ENCODE measurements around the gene MIPOL1. TPM values are rescaled to one million over a fixed set of nuclear protein-coding genes. Genes with fewer than 3 reads are reported as not detected.

The MIPOL1 gene
- total RNA-seq, 4 donors from 2014 or later, result 4.8 to 21.5 (median 11.8) TPM

- in situ Hi-C loops (cut with MboI; ENCODE audit: low pct_ligation_motif_present in 1 of 4, low pct_unique_long_range_greater_than_20kb in 1 of 4, low sequenced_read_pairs in 3 of 4), result loop anchor here in 2 of 4 donors (10.0 to 25.0 kb wide), 2 partner anchors 305 to 312 kb away; no protein-coding TSS in a partner anchor
- 21 to 24% methylated on average over 3 of the region's 3 CpGs for WGBS, 2 donors (ENCODE audit: low coverage in 1 of 2)
- Histone ChIP-seq H3K9me3 (no peaks in the 10 kb centered on the region), H3K4me1 (peaks cover 0 to 13% (median 7%) of the 10 kb centered on the region in 4 donors), H3K27me3 (no peaks in the 10 kb centered on the region), H3K27ac (peak overlapping the region; percentile 59 to 81 (median 73)), H3K4me3 (peak overlapping the region in 3 of 4 donors; percentile 19 to 28 (median 23)), H3K36me3 (no peaks in the 10 kb centered on the region)
- TF ChIP-seq POLR2A (IDR thresholded peaks at IDR 0.05) (peak; percentile 76), POLR2AphosphoS5 (IDR thresholded peaks at IDR 0.05) (peak in 2 of 3 donors; percentile 75 to 76)
- TF ChIP-seq, protein P1, sequence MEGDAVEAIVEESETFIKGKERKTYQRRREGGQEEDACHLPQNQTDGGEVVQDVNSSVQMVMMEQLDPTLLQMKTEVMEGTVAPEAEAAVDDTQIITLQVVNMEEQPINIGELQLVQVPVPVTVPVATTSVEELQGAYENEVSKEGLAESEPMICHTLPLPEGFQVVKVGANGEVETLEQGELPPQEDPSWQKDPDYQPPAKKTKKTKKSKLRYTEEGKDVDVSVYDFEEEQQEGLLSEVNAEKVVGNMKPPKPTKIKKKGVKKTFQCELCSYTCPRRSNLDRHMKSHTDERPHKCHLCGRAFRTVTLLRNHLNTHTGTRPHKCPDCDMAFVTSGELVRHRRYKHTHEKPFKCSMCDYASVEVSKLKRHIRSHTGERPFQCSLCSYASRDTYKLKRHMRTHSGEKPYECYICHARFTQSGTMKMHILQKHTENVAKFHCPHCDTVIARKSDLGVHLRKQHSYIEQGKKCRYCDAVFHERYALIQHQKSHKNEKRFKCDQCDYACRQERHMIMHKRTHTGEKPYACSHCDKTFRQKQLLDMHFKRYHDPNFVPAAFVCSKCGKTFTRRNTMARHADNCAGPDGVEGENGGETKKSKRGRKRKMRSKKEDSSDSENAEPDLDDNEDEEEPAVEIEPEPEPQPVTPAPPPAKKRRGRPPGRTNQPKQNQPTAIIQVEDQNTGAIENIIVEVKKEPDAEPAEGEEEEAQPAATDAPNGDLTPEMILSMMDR (IDR thresholded peaks at IDR 0.05), result no peak
- intact Hi-C loops (cut with DNase I; ENCODE audit: low total_unique reads), result no loop called here
- no peak for DNase-seq
Measured at GRCh38 chr14:37566811-37567371, 369.2 kb downstream of the MIPOL1 start.

DNA sequence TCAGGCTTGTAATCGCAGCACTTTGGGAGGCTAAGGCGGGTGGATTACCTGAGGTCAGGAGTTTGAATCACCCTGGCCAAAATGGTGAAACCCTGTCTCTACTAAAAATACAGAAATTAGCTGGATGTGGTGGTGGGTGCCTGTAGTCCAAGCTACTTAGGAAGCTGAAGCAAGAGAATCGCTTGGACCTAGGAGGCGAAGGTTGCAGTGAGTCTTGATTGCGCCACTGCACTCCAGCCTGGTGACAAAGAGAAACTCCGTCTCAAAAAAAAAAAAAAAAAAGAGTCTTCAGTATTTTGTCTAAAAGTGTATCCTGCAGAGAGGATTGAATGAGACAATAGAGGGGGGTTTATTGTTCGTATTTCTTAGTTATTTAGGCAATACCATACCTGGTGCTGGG is 372.0 kb downstream of the MIPOL1 start:
- Histone ChIP-seq H3K27me3 (peaks cover under 1% of the 10 kb centered on the region), H3K27ac (no peak overlapping the region), H3K36me3 (no peaks in the 10 kb centered on the region), H3K4me1 (peaks cover 0 to 8% (median 3%) of the 10 kb centered on the region in 4 donors), H3K4me3 (no peak overlapping the region), H3K9me3 (no peaks in the 10 kb centered on the region)
- intact Hi-C loops (cut with DNase I; ENCODE audit: low total_unique reads) (no loop called here), in situ Hi-C loops (cut with MboI; ENCODE audit: low pct_ligation_motif_present in 1 of 4, low pct_unique_long_range_greater_than_20kb in 1 of 4, low sequenced_read_pairs in 3 of 4) (loop anchor here in 2 of 4 donors (10.0 to 25.0 kb wide), 2 partner anchors 307 to 315 kb away; no protein-coding TSS in a partner anchor)
- TF ChIP-seq, protein P1 (IDR thresholded peaks at IDR 0.05), result no peak
- TF ChIP-seq POLR2A (IDR thresholded peaks at IDR 0.05) (no peak), EP300 (IDR thresholded peaks at IDR 0.05; ENCODE audit: low read depth) (no peak), POLR2AphosphoS5 (IDR thresholded peaks at IDR 0.05) (no peak)
- 85 to 93% methylated on average over 4 to 7 of the region's 7 CpGs for WGBS, 2 donors (ENCODE audit: low coverage in 1 of 2)
- DNase-seq, result no peak

GRCh38 chr14:37571391-37571790 is 373.7 kb downstream of the MIPOL1 start:
- no peak for TF ChIP-seq POLR2AphosphoS5 (IDR thresholded peaks at IDR 0.05)
- Histone ChIP-seq H3K4me1 (peaks cover 0 to 8% (median 3%) of the 10 kb centered on the region in 4 donors), H3K27ac (no peak overlapping the region), H3K9me3 (no peaks in the 10 kb centered on the region), H3K36me3 (no peaks in the 10 kb centered on the region), H3K4me3 (no peak overlapping the region), H3K27me3 (peaks cover 7% of the 10 kb centered on the region)
- intact Hi-C loops (cut with DNase I; ENCODE audit: low total_unique reads), result no loop called here
- in situ Hi-C loops (cut with MboI; ENCODE audit: low pct_ligation_motif_present in 1 of 4, low pct_unique_long_range_greater_than_20kb in 1 of 4, low sequenced_read_pairs in 3 of 4), result loop anchor here in 1 of 4 donors (25.0 kb wide), 1 partner anchor 309 kb away; no protein-coding TSS in a partner anchor
- no peak for DNase-seq
- 85 to 88% methylated on average over 4 of the region's 4 CpGs for WGBS, 2 donors (ENCODE audit: low coverage in 1 of 2)

DNA sequence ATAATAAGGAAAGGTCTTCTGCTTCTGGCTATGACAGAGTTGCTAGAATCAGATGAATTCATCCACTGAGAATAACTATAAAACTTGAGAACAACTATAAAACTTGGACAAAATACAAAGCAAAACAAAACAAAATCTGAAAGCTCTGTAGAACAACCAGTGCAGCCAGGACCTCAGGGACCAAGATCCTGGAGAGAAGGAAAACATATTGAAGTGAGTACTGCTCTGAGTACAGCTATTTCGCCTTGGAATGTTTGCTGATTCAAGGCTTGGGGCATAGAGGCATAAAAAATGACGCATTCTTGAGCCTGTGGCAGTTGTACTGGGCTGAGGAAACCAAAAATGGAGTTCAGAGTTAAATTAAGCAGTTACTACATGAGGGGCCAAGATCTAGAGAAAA is 375.6 kb downstream of the MIPOL1 start:
- DNase-seq, result no peak
- Histone ChIP-seq H3K27me3 (peaks cover 7% of the 10 kb centered on the region), H3K4me1 (no peaks in the 10 kb centered on the region), H3K36me3 (no peaks in the 10 kb centered on the region), H3K9me3 (no peaks in the 10 kb centered on the region), H3K27ac (no peak overlapping the region), H3K4me3 (no peak overlapping the region)
- no peak for TF ChIP-seq EP300 (IDR thresholded peaks at IDR 0.05; ENCODE audit: low read depth)
- TF ChIP-seq POLR2A (IDR thresholded peaks at IDR 0.05), result no peak
- TF ChIP-seq POLR2AphosphoS5 (IDR thresholded peaks at IDR 0.05), result no peak
- TF ChIP-seq, protein P1 (IDR thresholded peaks at IDR 0.05), result no peak
- intact Hi-C loops (cut with DNase I; ENCODE audit: low total_unique reads), result no loop called here
- in situ Hi-C loops (cut with MboI; ENCODE audit: low pct_ligation_motif_present in 1 of 4, low pct_unique_long_range_greater_than_20kb in 1 of 4, low sequenced_read_pairs in 3 of 4), result loop anchor here in 1 of 4 donors (25.0 kb wide), 1 partner anchor 311 kb away; no protein-coding TSS in a partner anchor
- WGBS, 2 donors (ENCODE audit: low coverage in 1 of 2), result 54 to 75% methylated on average over 2 of the region's 2 CpGs
